Progenitor cell of endocrine pancreas (in vitro differentiated cells): ENCODE measurements around the gene RNF138. TPM values are rescaled to one million over a fixed set of nuclear protein-coding genes. Genes with fewer than 3 reads are reported as not detected.
"Not testable (repeated sequence)": the region's sequence is repeated elsewhere in the genome, so short reads cannot be mapped to it uniquely, and the experiment has no call there.

Experiments used
- DNase-seq: peaks from one replicate; pipeline ENCODE4 v3.0.0; 2021; ENCODE audit warnings: low spot score; ENCODE audit not compliant: unreplicated experiment
- H3K27ac Mint-ChIP-seq: 2 replicates; pipeline ENCODE4 v1.8.0; 2021; ENCODE audit warnings: mild to moderate bottlenecking, moderate library complexity, mixed read lengths
- H3K27me3 Mint-ChIP-seq: 2 replicates; pipeline ENCODE4 v1.8.0; 2021; ENCODE audit warnings: mixed read lengths
- H3K36me3 Mint-ChIP-seq: 2 replicates; pipeline ENCODE4 v1.8.0; 2022; ENCODE audit warnings: mixed read lengths; ENCODE audit not compliant: insufficient read depth
- H3K4me1 Mint-ChIP-seq: 2 replicates; pipeline ENCODE4 v1.8.0; 2021; ENCODE audit warnings: low read depth, mixed read lengths
- H3K4me3 Mint-ChIP-seq: 2 replicates; pipeline ENCODE4 v1.8.0; 2021; ENCODE audit warnings: low read depth, mild to moderate bottlenecking, moderate library complexity, mixed read lengths
- H3K9me3 Mint-ChIP-seq: 2 replicates; pipeline ENCODE4 v1.8.0; 2021; ENCODE audit warnings: low read depth, mixed read lengths
- CTCF ChIP-seq: fragments of 200-600 bp; sonication (generic); IDR thresholded peaks from one replicate; pipeline ENCODE4 v1.5.0; 2021; ENCODE audit warnings: antibody characterized with exemption, mild to moderate bottlenecking; ENCODE audit not compliant: unreplicated experiment
- total RNA-seq: library from RNA; stranded (reverse); gene quantifications from 2 replicates; pipeline ENCODE4 v1.2.1, GENCODE V29; 2021

Gene RNF138
- total RNA-seq, 1 donor from 2014 or later, result 48.2 TPM

- H3K9me3 Mint-ChIP-seq, result no peaks in the 10 kb centered on the region
- H3K27me3 Mint-ChIP-seq, result no peaks in the 10 kb centered on the region
- H3K36me3 Mint-ChIP-seq, result no peaks in the 10 kb centered on the region
- no peak for DNase-seq
- H3K4me3 Mint-ChIP-seq, result no peak overlapping the region
- no peak for TF ChIP-seq CTCF
- no peaks in the 10 kb centered on the region for H3K4me1 Mint-ChIP-seq
- no peak overlapping the region for H3K27ac Mint-ChIP-seq
Measured at GRCh38 chr18:32074206-32074605, 17.5 kb upstream of the RNF138 start.

DNA sequence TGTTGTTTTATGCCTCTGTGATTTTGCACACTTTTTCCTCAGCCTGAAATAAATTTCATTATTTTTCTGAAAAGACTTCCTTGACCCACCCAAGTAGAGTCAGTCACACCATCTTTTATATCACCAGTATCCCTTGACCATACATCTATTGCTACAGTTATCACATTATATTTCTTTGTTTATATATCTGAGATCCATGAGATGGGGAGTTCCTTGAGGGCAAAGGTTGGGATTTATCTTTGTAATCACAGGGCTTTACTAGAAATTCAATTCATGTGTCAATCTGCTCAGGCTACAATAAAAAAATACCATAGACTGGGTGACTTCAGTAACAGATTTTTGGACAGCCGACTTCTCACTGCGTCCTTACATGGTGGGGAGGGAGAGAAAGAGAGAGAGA is 12.8 kb upstream of the RNF138 start:
- H3K4me1 Mint-ChIP-seq, result peaks cover 2% of the 10 kb centered on the region
- no peaks in the 10 kb centered on the region for H3K9me3 Mint-ChIP-seq
- no peak for DNase-seq
- no peaks in the 10 kb centered on the region for H3K27me3 Mint-ChIP-seq
- no peaks in the 10 kb centered on the region for H3K36me3 Mint-ChIP-seq
- TF ChIP-seq CTCF, result no peak
- no peak overlapping the region for H3K27ac Mint-ChIP-seq
- no peak overlapping the region for H3K4me3 Mint-ChIP-seq

GRCh38 chr18:32081881-32082280 is 9.8 kb upstream of the RNF138 start:
- no peaks in the 10 kb centered on the region for H3K36me3 Mint-ChIP-seq
- H3K27me3 Mint-ChIP-seq, result no peaks in the 10 kb centered on the region
- TF ChIP-seq CTCF, result no peak
- H3K4me3 Mint-ChIP-seq, result no peak overlapping the region
- H3K9me3 Mint-ChIP-seq, result no peaks in the 10 kb centered on the region
- peaks cover 15% of the 10 kb centered on the region for H3K4me1 Mint-ChIP-seq
- no peak for DNase-seq
- H3K27ac Mint-ChIP-seq, result no peak overlapping the region

- Mint-ChIP-seq H3K4me1 (peaks cover 15% of the 10 kb centered on the region), H3K4me3 (no peak overlapping the region), H3K36me3 (no peaks in the 10 kb centered on the region), H3K9me3 (no peaks in the 10 kb centered on the region), H3K27me3 (no peaks in the 10 kb centered on the region), H3K27ac (no peak overlapping the region)
- DNase-seq, result no peak
- TF ChIP-seq CTCF, result no peak
Measured at GRCh38 chr18:32083781-32084180, 7.9 kb upstream of the RNF138 start.

GRCh38 chr18:32086881-32087280 is 4.8 kb upstream of the RNF138 start:
- DNase-seq, result no peak
- TF ChIP-seq CTCF, result no peak
- H3K4me3 Mint-ChIP-seq, result no peak overlapping the region
- H3K27ac Mint-ChIP-seq, result no peak overlapping the region
- H3K27me3 Mint-ChIP-seq, result no peaks in the 10 kb centered on the region
- H3K9me3 Mint-ChIP-seq, result no peaks in the 10 kb centered on the region
- no peaks in the 10 kb centered on the region for H3K36me3 Mint-ChIP-seq
- H3K4me1 Mint-ChIP-seq, result peaks cover 16% of the 10 kb centered on the region

GRCh38 chr18:32090831-32091230 is 843 bp upstream of the RNF138 start:
- Mint-ChIP-seq H3K27ac (peak overlapping the region; percentile 29), H3K4me3 (peak overlapping the region; percentile 40), H3K4me1 (peaks cover 20% of the 10 kb centered on the region)
- H3K9me3 Mint-ChIP-seq, H3K36me3 Mint-ChIP-seq, DNase-seq, H3K27me3 Mint-ChIP-seq: not testable (repeated sequence)
